CD4-positive, alpha-beta T cell (primary cell): ENCODE data around the gene TMEM51. TPM values are rescaled to one million over a fixed set of nuclear protein-coding genes. Genes with fewer than 3 reads are reported as not detected.

ENCODE experiments used
- ATAC-seq: fragments of 200-7000 bp; cut with Tn5 transposase; one replicate; pipeline ENCODE4 v1.10.0; 2022; ENCODE audit warnings: mild to moderate bottlenecking; ENCODE audit not compliant: poor library complexity
- CTCF ChIA-PET: fragments of 350-600 bp; sonication (Branson Sonifier 250); formaldehyde crosslinking; loops from one replicate; lab custom pipeline; 2021; ENCODE audit warnings: antibody characterized with exemption, inconsistent platforms; lab: Charles Lee
- POLR2A ChIA-PET: fragments of 350-600 bp; sonication (Branson Sonifier 250); formaldehyde crosslinking; loops from one replicate; lab custom pipeline; 2021; ENCODE audit warnings: antibody characterized with exemption, inconsistent platforms; lab: Charles Lee
- DNase-seq, 14 experiments: peaks; one replicate each; pipeline ENCODE4 v3.0.0-alpha.2; 2013 to 2020; ENCODE audit warnings: mixed read lengths in 2 of 14
- H3K27ac ChIP-seq, 2 donors: one replicate each; pipeline versions ENCODE4 v1.5.1 to v1.7.0; 2013; ENCODE audit warnings: low read length in 2 of 2, low read depth in 1 of 2, mild to moderate bottlenecking in 1 of 2
- H3K27me3 ChIP-seq, 2 experiments: 1 replicate in 1 of 2; 2 replicates in 1 of 2; pipeline versions ENCODE4 v1.6.1 to v1.7.0; 2013; ENCODE audit warnings: low read length in 2 of 2, control low read depth in 1 of 2, mild to moderate bottlenecking in 1 of 2, moderate library complexity in 1 of 2; ENCODE audit not compliant: insufficient read depth in 2 of 2, control insufficient read depth in 1 of 2
- H3K36me3 ChIP-seq: one replicate; pipeline ENCODE4 v1.6.1; 2013; ENCODE audit warnings: low read length, control low read depth; ENCODE audit not compliant: insufficient read depth
- H3K4me1 ChIP-seq: one replicate; pipeline ENCODE4 v1.6.1; 2013; ENCODE audit warnings: low read length, control low read depth; ENCODE audit not compliant: insufficient read depth
- H3K4me3 ChIP-seq: one replicate; pipeline ENCODE4 v1.5.1; 2013; ENCODE audit warnings: mild to moderate bottlenecking, low read length, moderate library complexity
- H3K9me3 ChIP-seq, 2 experiments: 1 replicate in 1 of 2; 2 replicates in 1 of 2; pipeline versions ENCODE4 v1.6.1 to v1.7.0; 2013; ENCODE audit warnings: low read length in 2 of 2, mild to moderate bottlenecking in 2 of 2, control low read depth in 1 of 2, moderate library complexity in 1 of 2; ENCODE audit not compliant: control insufficient read depth in 1 of 2, insufficient read depth in 1 of 2
- H3K27ac Mint-ChIP-seq: one replicate; pipeline ENCODE4 v1.8.0; 2020; ENCODE audit warnings: mixed read lengths
- H3K27me3 Mint-ChIP-seq: one replicate; pipeline ENCODE4 v1.8.0; 2021; ENCODE audit warnings: mixed read lengths
- H3K36me3 Mint-ChIP-seq: one replicate; pipeline ENCODE4 v1.8.0; 2021; ENCODE audit warnings: low read depth, mixed read lengths
- H3K4me1 Mint-ChIP-seq: one replicate; pipeline ENCODE4 v1.8.0; 2021; ENCODE audit warnings: low read depth, mixed read lengths
- H3K4me3 Mint-ChIP-seq: one replicate; pipeline ENCODE4 v1.8.0; 2020; ENCODE audit warnings: mild to moderate bottlenecking, mixed read lengths
- H3K9me3 Mint-ChIP-seq: one replicate; pipeline ENCODE4 v1.8.0; 2020; ENCODE audit warnings: mixed read lengths
- intact Hi-C, 2 experiments: fragments of 100-400 bp; cut with DNase I in 1 of 2; cut with micrococcal nuclease in 1 of 2; formaldehyde crosslinking; loops; one replicate each; pipeline versions ENCODE4 v1.15.1 to v1.9.0; 2023 to 2025; cut with DNase I, micrococcal nuclease
- total RNA-seq, 174 experiments: library from RNA in 2 of 174; stranded (reverse) in 2 of 174; gene quantifications; one replicate each; pipeline ENCODE4 v1.2.3 and lab custom pipeline; 2021 to 2026
- TF ChIP-seq, protein P1 (sequence below): fragments of 200-600 bp; IDR thresholded peaks from one replicate; pipeline ENCODE4 v1.8.0; 2022; ENCODE audit warnings: antibody characterized with exemption, mild to moderate bottlenecking

Gene TMEM51
- total RNA-seq, 2 experiments from 2014 or later: not detected

GRCh38 chr1:15139654-15140350, 13.7 kb upstream of the TMEM51 start:
- Histone ChIP-seq H3K27me3 (peaks cover 0 to 20% of the 10 kb centered on the region in 2 experiments), H3K36me3 (no peaks in the 10 kb centered on the region), H3K27ac (no peak overlapping the region), H3K9me3 (peaks cover 0 to 5% of the 10 kb centered on the region in 2 experiments), H3K4me1 (no peaks in the 10 kb centered on the region), H3K4me3 (no peak overlapping the region)
- ATAC-seq (no peak), DNase-seq (no peak)
- no peaks in the 10 kb centered on the region for H3K36me3 Mint-ChIP-seq
- TF ChIP-seq, protein P1, sequence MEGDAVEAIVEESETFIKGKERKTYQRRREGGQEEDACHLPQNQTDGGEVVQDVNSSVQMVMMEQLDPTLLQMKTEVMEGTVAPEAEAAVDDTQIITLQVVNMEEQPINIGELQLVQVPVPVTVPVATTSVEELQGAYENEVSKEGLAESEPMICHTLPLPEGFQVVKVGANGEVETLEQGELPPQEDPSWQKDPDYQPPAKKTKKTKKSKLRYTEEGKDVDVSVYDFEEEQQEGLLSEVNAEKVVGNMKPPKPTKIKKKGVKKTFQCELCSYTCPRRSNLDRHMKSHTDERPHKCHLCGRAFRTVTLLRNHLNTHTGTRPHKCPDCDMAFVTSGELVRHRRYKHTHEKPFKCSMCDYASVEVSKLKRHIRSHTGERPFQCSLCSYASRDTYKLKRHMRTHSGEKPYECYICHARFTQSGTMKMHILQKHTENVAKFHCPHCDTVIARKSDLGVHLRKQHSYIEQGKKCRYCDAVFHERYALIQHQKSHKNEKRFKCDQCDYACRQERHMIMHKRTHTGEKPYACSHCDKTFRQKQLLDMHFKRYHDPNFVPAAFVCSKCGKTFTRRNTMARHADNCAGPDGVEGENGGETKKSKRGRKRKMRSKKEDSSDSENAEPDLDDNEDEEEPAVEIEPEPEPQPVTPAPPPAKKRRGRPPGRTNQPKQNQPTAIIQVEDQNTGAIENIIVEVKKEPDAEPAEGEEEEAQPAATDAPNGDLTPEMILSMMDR: no peak
- no peaks in the 10 kb centered on the region for H3K4me1 Mint-ChIP-seq
- POLR2A ChIA-PET: no interaction called here
- H3K9me3 Mint-ChIP-seq: no peaks in the 10 kb centered on the region
- CTCF ChIA-PET: no interaction called here
- intact Hi-C loops: no loop called here
- peaks cover 67% of the 10 kb centered on the region for H3K27me3 Mint-ChIP-seq
- no peak overlapping the region for H3K27ac Mint-ChIP-seq
- no peak overlapping the region for H3K4me3 Mint-ChIP-seq

DNA sequence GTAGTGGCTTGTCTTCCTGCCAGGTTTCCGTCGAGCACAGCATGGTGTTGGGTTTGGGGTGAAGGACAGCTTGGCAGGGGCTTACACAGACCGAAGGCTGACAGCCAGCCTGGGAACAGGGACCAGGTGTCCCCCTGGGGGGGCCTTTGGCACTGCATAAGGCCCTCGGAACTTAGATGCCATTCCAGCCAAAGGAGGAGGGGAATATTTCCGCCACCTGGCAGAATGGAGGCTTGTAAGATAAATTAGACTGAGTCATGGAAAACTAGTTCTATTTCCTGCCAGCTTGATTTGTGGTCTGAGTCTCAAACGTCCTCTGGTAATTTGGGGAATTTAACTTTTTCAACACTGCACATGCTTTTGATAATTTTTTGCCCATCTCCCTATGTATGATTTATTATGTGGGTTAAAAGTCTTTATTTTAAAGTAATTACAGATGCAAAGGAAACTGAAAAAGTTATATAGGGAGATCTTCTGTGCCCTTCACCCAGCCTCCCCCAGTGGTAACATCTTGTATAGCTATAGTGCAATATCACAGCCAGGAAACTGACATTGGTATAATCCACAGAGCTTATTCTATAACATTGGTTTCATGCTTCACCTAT, 11.5 kb upstream of the TMEM51 start:
- POLR2A ChIA-PET: no interaction called here
- H3K4me3 ChIP-seq: no peak overlapping the region
- CTCF ChIA-PET: no interaction called here

GRCh38 chr1:15145327-15145726, 8.2 kb upstream of the TMEM51 start:
- CTCF ChIA-PET: no interaction called here

More for the DNA sequence above, 11.5 kb upstream of the TMEM51 start:
- intact Hi-C loops: no loop called here
- H3K4me1 Mint-ChIP-seq: no peaks in the 10 kb centered on the region
- H3K27ac ChIP-seq: no peak overlapping the region
- TF ChIP-seq, protein P1: no peak
- H3K36me3 Mint-ChIP-seq: no peaks in the 10 kb centered on the region
- peaks cover 66% of the 10 kb centered on the region for H3K27me3 Mint-ChIP-seq
- ATAC-seq (no peak), DNase-seq (no peak)
- H3K27me3 ChIP-seq: peaks cover 0 to 23% of the 10 kb centered on the region in 2 experiments
- H3K4me1 ChIP-seq: no peaks in the 10 kb centered on the region
- H3K36me3 ChIP-seq: no peaks in the 10 kb centered on the region
- H3K4me3 Mint-ChIP-seq: no peak overlapping the region
- H3K27ac Mint-ChIP-seq: no peak overlapping the region
- no peaks in the 10 kb centered on the region for H3K9me3 Mint-ChIP-seq
- peaks cover 0 to 5% of the 10 kb centered on the region in 2 experiments for H3K9me3 ChIP-seq

More at GRCh38 chr1:15145327-15145726, 8.2 kb upstream of the TMEM51 start:
- Mint-ChIP-seq H3K27me3 (peaks cover 72% of the 10 kb centered on the region), H3K36me3 (no peaks in the 10 kb centered on the region), H3K27ac (no peak overlapping the region), H3K9me3 (no peaks in the 10 kb centered on the region), H3K4me1 (no peaks in the 10 kb centered on the region), H3K4me3 (no peak overlapping the region)
- TF ChIP-seq, protein P1: no peak
- ATAC-seq (no peak), DNase-seq (no peak)
- Histone ChIP-seq H3K4me3 (no peak overlapping the region), H3K27ac (no peak overlapping the region), H3K36me3 (no peaks in the 10 kb centered on the region), H3K4me1 (no peaks in the 10 kb centered on the region), H3K27me3 (peaks cover 19 to 22% of the 10 kb centered on the region in 2 experiments), H3K9me3 (peaks cover 0 to 5% of the 10 kb centered on the region in 2 experiments)
- intact Hi-C loops: no loop called here
- POLR2A ChIA-PET: no interaction called here
